Stimulated activated CD4-positive, alpha-beta T cell treated with anti-CD3 and anti-CD28 coated beads, Interleukin-1b, Interleukin-23, amount 100 ng/mL, for 4 hours (primary cell): Measurements from ENCODE around the gene GRID2.
"Not testable (repeated sequence)": the region's sequence is repeated elsewhere in the genome, so short reads cannot be mapped to it uniquely, and the experiment has no call there.

Source experiments
- DNase-seq, 2 donors: peaks; one replicate each; pipeline ENCODE4 v3.0.0-alpha.2; 2020; ENCODE audit warnings: low read depth in 2 of 2

Gene GRID2

DNA sequence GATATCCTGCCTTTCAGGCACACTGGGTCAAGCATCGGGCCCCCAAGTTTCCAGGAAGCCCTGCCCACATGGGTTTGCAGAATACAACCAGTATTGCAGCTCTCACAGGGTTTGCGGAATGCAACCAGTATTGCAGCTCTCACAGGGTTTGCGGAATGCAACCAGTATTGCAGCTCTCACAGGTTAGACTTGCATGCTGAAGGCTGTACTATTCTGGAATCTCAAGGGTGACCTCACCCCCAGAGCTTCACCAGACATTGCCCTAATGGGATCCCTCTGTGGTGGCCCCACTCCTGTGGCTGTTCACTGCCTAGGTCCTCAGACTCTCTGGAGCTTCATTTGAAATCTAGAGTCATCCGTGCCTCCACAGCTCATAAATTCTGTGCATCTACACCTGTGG lies 884.1 kb downstream of the GRID2 start:
- no peak for DNase-seq

DNA sequence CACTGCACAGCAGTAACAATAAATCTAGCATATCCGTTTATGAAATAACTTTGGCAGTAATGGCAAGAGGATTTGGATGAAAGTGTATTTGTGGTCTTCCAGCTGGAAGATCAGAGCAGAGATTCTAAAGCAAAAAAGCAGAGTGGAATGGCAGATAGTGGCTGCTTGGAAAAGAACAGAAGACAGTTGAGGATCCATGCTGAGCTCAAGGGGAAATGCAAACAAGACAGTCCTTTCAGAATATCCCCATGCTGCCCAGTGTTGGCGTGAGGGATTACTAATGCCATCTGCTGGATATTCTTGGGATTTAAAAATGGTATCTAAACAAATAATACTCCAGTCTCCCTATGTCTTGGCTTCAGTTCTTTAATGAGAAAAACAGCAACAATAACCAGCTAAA lies 895.7 kb downstream of the GRID2 start:
- DNase-seq = no peak

DNA sequence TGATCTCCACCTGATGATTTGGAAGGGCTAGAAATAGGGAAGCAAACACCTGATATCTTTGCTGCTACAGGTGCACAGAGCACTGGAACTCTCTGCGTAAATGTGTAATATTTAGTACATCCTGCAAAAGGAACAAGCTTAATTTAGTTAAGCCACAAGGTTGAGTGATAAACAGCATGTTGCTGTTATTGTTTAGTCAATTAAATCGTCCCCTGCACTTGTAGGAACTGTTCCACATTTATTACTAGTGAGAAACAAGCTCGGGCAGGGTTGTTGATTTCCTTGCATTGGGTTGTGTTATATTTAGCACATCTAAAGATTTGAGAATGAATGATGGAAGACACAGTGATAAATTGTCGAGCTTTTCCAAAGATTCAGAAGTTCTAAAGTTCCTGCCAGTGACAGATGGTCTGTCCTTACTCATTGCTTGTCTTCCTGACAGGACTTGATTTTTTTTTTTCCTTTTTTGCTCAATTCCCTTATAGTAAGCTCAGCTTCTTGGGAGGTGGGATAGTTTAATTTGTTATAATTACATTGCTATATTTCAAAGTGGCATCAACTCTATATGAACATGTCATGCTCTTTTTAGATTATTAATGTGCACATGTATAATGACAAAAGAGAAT lies 897.8 kb downstream of the GRID2 start:
- DNase-seq = no peak

DNA sequence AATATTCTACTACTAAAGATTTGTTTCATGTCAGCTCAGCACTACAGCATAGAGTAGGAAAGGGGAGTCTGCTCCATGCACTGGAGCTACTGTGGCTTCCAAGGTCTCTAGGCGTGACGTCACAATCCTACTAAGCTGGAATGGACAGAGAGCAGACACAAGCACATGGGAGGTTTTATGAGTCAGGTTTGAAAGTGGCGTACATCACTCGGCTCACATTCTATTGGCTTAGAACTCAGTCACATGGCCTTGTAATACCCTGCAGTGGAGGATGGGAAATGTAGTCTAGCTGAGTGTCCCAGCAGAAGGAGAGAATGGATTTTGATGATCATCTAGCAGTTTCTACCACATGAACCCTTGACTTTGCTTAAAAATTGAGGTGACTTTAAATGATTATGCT lies 899.9 kb downstream of the GRID2 start:
- DNase-seq = no peak

DNA sequence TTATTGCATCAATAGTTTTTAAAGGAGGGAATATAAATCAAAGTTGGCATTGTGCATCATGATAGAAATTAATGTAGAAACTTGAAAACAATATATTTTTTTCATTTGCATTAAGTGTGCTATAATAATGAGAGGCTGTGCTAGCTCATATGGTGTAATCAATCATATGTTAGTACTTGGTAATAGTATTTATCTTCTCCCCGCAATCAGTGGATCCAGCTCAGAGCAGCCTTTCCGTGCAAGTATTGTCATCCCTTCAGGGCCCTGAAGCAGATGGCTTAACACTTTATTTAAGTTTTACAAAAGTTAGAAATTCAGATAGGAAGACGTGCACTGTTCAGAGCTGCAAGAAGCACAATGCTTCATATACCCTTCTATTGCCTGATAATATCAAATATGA lies 908.5 kb downstream of the GRID2 start:
- DNase-seq = no peak

DNA sequence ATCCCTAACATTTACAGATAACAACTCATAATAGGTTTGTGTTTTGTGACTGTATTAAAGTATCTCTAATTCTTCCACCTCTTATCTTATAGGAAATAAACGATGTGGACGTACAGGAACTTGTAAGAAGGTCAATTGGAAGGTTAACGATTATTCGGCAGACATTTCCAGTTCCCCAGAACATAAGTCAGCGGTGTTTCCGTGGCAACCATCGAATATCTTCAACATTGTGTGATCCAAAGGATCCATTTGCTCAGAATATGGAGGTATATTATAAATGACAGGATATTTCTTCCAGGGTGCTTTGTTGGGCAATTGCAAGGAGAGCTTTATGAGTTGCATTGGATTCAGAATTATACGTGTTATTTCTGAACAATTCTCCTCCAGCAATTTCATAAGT lies 912.9 kb downstream of the GRID2 start:
- DNase-seq = no peak

DNA sequence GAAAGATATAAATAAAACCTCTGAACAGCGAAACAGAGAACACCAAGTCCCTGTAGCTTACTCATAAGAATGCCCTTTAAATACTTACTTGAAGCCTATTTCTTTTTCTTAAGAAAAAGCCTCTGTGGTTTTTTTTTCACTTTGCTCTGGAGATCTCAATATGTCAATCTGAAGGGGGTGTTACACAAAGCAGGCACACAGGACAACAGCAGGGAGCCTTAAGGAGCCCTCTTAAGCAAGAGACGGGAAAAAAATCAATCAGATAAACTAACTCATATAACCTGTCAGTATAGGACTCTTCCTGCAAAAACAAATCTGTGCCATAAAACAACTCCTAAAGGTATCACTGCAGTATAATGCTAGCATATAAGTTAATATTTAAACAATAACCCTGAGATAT lies 913.7 kb downstream of the GRID2 start:
- no peak for DNase-seq

DNA sequence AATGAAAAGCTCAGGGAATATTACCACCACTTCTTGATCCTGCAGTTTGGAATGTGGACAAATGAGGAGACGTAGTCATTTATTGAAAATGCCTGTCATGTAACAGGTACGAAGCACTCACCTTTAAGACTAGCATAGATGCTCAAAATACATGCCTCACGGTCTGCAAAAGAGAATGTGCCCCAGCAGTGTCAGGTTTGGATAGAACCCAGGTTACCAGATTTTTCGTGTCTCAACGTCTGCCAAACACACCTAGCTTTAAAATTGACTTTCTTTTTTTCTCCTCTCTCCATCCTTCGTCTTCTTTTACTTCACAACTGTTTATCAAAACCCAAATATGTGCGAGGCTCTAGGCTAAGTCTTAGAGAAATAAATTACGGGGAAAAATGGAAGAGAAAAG lies 918.0 kb downstream of the GRID2 start:
- DNase-seq = no peak

DNA sequence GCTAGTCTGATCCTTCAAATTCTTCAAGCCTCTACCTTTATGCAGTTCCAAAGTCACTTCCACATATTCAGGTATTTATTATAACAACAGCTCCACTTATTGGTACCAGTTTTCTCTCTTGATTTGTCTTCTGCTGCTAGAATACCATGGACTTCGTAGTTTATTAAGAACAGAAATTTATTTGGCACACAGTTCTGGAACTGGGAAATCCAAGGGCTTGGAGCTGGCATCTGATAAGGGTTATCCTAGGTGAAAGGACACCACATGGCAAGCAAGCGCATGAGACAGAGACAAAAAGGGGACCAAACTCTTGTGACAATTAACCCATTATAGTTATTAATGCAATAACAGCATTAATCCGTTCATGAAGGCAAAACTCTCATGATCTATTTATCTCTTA lies 924.3 kb downstream of the GRID2 start:
- no peak for DNase-seq

DNA sequence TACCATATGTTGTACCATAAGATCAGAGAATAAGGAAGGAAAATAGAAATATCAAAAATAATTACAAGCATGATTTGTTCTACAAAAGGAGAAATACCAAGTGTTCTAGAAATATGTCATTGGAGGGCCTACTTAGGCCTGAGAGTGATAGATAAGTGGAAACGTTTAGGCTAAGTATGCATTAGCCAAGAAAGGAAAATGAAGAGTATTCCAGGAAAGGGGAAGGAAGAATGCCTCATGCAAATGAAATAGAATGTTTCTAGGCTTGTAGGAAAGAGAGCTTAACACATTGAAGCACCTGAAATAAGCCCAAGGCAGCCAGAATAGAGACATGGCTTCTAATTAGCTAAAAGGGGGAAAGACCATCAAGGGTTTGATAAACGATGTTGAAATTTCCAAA lies 929.1 kb downstream of the GRID2 start:
- no peak for DNase-seq

DNA sequence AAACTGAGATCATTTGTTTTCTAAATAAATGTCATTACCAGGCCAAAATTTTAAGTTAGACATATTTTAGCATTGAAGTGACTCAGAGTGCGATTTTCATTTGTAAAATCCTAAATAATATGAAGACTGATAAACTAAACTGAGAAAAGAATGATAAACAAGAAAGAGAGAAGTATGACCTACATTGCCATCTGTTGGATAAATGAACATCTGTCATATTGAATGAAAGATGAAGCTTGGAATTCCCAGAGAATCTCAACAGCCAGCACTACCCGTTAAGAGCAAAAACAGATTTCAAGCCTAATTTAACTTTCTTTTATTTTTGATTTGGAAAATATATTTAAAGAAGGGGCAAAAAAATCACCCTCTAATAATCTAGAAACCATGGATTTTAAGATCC lies 933.8 kb downstream of the GRID2 start:
- no peak for DNase-seq

DNA sequence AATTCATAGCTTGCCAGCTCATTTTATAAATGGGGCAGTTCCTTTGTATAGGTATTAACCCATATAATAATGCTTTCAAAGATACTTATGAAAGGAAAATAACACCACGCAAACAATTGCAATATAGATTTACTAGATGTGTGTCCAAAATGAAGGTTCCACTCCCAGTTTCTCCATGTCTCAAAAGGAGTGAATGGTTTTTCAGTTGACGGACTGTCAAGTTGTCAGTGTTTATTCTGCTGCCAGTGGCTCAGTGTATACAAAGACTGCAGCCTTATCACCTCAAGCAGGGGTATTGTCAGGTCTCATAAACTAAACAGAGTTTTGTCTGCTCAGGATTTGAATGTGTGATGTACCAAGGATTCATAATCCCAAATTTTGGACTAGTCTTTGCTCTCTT lies 939.5 kb downstream of the GRID2 start:
- no peak for DNase-seq

DNA sequence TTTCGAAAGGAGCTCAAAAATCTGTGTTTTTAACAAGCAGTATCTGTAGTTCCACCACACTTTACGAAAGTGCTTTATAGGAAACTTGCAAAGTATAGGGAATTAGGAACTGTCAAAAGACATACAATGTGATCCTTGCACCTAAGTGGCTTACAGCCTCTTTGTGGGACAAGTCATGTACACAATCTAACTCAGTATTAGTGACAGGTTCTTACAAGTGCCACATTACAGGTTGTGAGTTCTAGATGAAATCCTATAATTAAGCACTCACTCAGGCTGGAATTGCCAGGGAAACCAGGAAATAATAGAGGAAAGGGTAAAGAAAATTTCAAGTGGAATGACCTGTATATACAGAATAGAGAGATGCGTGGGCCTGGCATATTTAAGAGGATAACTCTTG lies 957.4 kb downstream of the GRID2 start:
- no peak for DNase-seq

DNA sequence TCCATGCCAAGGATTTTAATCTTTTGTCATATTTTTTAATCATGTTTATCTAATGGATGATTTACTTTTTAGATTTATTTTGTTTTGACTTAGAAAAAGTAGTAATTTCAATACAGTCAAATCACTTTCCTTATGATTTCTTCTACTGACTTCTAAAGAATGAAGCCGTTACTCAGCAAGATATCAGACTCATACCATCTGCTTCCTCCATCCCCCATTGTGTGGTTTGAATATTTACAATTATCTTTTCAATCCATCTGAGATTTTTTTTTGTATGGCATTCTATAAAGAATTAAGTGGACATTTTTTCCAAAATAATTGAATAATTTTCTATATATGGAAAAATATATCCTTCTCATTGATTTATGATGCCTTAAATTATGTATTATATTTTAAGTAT lies 959.4 kb downstream of the GRID2 start:
- DNase-seq = no peak

DNA sequence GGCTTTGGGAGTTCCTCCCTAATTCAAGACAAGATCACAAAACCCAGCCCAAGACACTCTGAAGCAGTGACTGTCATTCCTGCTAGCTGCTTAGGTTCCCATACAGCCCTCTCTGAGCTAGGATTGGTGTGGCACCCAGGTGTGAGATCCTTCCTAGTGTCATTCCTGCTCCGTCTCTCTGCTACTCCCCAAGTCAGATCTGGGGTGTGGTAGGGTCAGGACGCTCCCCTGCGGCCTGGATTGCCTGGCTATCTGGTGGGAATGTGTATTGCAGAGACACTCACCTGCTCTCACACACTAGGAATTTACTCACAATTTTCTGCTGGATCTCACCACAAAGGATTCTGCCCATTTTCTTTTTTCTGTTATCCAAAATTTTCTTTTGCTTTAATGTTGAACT lies 964.0 kb downstream of the GRID2 start:
- DNase-seq = no peak

DNA sequence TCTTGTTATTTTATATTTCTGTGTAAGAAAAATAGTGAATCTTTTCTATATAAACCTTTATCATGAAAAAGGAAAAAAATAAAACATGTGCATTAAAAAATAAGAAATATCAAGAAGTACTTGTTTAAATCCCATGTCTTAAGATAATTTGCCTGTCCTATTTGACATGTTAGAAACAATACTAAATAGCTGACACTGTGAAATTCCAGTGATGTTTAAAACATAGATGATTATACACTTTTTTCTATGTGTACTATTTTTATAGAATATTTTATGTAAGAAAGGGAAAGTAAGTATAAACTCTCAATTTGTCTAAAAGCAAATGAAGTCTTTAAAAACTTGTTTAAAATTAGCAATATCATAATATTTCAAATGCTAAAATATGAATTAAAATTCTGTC lies 981.6 kb downstream of the GRID2 start:
- DNase-seq = no peak

DNA sequence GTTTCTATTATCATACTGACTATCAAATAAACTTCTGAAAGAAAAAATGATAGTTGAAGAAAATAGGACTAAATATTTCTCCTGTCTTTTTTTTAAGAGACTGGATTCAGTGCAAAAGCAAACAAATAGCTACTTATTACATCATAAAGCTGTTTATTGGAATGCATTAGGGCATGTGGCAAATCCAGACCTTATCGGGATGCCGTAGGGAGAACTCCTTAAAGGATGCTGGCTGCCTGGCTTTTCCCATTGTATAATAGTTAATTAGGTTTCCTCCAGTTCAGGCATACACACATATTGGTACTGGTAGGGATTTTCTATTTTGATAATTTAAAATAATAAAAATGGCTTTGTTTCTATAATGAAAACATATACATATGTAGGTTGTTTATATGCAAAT lies 985.5 kb downstream of the GRID2 start:
- DNase-seq = no peak

DNA sequence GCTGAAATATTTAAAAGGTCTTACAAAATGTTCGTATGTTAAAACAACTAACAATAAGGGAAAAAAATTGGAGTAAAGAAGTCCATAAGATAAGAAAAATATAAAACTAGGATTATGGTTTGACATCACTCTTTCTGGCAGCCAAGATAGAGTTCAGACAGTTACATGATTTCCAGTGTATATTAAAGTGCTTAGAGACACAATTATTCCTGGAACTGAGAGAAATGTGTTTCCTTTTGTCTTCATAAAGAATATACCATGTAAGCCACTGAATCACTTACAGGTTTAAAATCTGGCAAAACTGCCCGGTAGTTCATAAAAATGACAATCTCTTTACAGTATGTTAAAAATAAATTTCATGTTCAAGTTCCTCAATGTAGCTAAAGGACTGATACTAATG lies 986.1 kb downstream of the GRID2 start:
- no peak for DNase-seq

DNA sequence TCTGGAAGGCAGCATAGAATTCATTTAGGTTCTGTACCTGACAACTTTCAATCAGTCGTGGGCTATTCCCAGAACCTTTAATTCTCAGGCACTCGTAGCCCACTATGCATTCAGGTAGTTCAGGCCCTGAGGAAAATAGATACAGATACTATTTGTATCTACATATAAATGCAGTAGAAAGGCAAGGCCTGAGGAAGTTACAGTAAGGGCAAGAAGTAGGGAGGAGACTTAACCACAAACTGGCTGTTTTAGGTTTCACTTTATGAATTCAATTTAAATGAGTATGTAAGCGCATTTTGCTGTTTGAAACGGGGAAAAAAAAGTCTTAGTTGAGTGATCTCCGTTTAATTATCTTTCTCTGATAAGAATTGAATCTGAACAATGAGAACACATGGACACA lies 995.4 kb downstream of the GRID2 start:
- no peak for DNase-seq

DNA sequence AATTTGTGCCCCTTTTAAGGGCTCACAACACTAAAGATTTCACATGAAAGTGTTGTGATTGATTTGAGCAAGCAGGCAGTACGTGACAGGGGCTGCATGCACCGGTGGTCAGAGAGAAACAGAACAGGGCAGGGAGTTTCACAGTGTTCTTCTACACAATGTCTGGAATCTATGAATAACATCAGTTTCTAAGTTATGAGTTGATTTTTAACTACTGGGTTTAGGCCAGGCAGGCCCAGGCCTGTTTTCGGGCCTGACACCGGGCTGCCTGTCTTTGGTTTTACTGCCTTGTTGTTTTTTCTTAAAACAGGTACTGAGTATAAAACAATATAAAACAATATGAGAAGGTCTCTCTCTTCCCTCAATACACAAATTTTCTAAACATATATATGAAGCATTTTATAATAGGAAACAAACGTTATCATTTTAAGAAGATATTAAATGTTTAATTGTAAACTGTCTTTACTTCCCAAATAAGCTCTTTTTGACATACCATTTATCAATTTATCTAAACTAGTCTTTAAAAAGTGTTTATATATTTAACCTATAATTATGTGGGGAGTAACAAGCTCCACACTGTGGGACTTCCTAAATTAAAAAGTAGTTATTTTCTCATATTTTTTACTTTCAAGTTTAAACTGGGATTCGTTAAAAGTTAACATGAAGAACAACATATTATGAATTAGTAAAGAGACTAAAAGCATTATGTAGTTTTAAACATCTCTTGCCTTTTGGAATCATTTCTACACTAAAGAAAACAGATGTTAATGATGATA lies 997.2 kb downstream of the GRID2 start:
- DNase-seq = not testable (repeated sequence)

DNA sequence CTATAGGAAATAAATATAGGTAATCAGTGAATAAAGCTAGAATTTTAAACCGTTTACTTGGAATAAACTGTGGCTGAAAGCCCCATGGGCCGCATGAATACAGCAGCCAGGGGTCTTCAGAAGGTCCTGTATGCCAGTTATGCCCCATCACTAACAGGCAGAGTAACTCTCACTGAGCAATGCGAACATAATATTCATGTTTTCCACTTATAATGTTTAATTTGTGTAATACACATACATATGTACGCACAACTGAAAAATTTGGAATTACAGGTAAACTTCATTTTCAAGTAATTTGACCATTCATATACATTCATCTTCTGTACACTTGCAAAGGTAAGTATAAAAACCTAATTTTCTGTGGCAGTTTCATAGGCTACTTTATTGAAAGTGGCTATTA lies 998.5 kb downstream of the GRID2 start:
- no peak for DNase-seq

DNA sequence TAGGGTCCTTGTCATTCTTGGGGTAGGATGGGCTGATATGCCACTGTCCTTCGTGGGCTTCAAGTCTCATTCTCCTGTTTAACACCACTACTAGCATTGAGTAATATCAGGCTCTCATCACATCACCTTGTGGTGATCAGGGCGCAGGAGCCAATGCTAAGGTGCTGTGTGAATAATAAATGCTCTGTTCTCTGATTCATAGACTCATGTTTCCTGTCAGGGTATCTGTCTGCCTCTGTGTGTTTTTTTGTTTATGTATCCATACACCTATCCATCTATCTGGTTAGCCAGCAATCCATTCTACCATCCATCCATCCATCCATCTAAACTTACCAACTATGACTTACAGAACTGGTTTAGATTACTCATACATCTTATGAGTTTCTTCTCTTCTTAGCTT lies 999.7 kb downstream of the GRID2 start:
- DNase-seq = no peak

DNA sequence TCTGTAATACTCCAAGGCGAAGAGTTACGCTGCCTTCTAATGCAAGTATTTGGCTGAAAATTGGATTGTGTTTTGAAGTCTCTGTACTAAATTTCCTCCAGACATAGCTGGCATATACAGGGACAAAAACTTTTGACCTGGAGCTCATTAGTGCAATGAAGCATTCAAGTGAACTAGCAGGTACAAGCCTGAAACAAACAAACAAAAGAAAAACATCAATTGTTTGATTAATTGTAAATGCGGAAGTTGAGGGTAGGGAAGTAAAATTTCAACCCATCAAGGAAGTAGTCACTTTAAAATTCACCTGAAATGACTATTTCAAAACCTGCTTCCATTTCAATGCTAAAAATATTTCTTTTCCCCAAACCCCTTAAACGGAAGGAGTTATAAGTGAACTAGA lies 1008.5 kb downstream of the GRID2 start:
- DNase-seq = no peak

DNA sequence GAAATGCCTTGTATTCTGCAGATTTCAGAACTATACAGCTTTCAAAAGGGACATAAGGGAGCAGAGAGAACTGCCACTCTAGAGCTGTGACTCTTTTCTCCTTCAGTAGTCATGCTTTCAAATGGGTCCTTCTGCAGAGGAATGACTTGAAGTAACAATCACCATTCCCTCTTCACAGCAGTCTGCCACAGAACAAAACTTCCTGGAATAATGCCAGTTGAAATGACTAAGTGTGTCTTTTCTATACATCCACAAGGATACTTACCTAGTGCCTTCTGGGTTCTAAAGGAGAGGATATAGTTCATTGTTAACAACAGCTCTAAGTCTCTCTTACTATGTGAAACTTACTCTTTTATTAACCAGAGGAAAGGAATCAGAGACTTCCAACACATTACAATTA lies 1009.4 kb downstream of the GRID2 start:
- DNase-seq = no peak
